SIG-M5 treated with dmso at 0.1 percent for 504 hours (cell line): ENCODE measurements around the gene LDHA.
"Not testable (repeated sequence)": the region's sequence is repeated elsewhere in the genome, so short reads cannot be mapped to it uniquely, and the experiment has no call there.

ENCODE experiments used
- DNase-seq: peaks from one replicate; lab custom pipeline; 2025; ENCODE audit not compliant: unreplicated experiment; lab: John Stamatoyannopoulos, UW

LDHA gene

DNA sequence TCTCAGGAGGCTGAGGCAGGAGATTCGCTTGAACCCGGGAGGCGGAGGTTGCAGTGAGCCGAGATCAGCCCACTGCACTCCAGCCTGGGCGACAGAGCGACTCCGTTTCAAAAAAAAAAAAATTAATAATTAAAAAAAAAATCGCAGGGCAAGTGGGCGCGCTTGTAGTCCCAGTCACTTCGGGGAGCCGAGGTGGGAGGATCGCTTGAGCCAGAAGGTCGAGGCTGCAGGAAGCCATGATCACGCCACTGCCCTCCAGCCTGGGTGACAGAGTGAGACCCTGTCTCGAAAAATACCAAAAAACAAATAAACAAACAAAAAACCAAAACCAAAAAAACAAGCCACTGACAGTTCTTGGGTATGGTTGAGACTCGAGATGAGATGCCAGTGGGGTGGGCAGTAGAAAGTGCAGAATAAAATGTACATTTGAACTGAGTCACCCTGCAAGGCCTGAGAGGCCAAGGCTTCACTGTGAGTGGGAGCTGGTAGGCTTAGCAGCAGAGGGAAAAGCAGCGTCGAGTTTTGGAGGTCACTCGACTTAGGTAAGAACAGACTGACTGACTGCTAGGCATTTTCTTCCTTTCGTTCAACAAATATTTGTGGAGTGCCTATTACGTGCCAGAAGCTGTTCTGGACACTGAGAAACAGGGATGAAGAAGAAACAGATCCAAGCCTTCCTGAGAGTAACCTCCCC is 635 bp upstream of the LDHA start:
- DNase-seq, result no peak

DNA sequence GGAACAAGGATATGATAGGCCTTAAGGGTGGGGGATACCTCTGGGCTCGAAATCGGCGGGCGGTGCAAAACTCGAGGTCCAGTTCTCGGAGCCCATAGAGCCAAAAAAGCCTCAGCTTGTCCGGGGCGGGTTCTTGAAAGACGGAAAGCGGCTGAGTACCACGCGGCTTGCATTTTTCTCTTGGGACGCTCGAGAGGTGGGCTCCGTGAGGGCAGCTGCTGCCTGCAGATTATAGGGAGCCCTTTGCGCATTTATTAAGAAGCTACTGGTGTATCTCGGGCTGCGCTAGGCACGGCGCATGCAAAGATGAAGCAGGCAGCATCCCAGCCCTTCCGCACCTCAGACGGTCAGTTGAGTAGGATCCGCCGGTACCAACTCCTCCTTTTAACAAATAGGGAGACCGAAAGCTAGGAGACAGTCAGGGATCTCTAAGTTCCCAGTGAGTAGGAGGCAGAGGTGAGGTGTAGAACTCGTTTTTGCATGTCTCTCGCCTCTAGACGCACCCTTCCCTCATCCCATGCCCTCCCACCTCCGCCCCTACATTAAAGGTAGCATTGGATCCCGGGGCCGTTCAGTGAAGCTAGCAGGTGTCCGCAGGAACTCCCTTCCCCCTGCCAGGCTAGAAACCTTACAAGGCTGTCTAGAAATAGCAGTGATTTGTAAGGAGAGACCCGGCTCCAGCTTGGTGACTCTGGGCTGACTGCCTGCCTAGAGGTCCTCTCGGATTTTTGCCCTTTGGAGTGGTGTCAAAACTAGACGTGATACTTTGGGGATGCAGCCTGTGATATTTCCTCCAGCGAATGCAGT is 768 bp downstream of the LDHA start:
- no peak for DNase-seq

GRCh38 chr11:18395735-18396504 is 1.6 kb downstream of the LDHA start:
- DNase-seq, result peak; percentile 95

GRCh38 chr11:18397921-18398320 is 3.6 kb downstream of the LDHA start:
- no peak for DNase-seq

- DNase-seq, result not testable (repeated sequence)
Measured at GRCh38 chr11:18401077-18401476, 6.7 kb downstream of the LDHA start.

DNA sequence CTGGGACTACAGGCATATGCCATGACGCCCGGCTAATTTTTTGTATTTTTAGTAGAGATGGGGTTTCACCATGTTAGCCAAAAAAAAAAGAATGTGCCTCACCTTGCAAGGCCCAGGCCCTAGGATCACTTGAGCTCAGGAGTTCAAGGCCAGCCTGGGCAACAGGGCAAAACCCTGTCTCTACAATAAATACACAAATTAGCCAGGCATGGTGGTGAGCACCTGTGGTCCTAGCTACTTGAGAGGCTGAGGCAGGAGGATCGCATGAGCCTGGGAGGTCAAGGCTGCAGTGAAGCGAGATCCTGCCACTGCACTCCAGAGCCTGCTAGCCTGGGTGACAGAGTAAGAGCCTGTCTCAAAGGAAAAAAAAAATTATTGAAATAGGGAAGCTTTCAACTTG is 9.7 kb downstream of the LDHA start:
- no peak for DNase-seq

DNA sequence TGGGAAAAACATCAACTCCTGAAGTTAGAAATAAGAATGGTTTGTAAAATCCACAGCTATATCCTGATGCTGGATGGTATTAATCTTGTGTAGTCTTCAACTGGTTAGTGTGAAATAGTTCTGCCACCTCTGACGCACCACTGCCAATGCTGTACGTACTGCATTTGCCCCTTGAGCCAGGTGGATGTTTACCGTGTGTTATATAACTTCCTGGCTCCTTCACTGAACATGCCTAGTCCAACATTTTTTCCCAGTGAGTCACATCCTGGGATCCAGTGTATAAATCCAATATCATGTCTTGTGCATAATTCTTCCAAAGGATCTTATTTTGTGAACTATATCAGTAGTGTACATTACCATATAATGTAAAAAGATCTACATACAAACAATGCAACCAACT is 13.0 kb downstream of the LDHA start:
- not testable (repeated sequence) for DNase-seq

DNA sequence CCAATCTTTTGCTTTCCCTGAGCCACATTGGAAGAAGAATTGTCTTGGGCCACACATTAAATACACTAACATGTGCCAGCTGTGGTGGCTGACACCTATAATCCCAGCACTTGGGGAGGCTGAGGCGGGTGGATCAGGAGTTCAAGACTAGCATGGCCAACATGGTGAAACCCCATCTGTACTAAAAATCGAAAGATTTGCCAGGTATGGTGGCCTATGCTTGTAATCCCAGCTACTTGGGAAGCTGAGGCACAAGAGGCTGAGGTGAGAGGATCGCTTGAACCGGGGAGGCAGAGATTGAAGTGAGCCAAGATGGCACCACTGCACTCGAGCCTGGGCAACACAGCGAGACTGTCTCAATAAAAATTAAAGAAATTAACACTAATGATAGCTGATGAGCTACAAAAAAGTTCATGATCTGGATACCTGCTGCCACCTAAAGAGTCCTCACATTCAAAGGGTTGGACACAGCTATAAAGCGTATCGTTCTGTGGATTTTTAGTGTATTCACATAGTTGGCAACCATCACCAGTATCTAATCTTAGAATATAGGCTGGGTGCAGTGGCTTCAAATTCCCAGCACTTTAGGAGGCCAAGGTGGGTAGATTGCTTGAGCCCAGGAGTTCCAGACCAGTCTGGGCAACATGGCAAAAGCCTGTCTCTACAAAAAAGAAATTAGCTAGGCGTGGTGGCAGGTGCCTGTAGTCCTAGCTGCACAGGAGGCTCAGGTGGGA is 14.4 kb downstream of the LDHA start:
- peak; percentile 37 for DNase-seq

GRCh38 chr11:18416459-18416858 is 22.1 kb downstream of the LDHA start:
- DNase-seq, result no peak

DNA sequence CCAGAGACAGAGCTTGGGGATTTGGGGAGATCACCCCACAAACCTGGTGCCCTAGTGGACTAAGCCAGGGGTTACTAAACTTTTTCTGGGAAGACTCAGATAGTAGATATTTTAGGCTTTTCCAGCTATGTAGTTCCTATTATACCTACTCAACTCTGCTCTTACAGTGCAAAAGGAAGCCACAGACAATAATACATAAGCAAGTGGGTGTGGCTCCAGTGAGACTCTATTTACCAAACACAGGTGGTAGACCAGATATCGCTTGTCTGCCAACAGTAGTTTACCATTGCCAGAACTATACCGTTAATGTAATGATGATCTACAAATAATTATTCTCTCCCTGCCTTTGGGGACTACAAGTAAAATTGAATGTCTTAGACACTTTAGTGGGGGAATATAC is 24.7 kb downstream of the LDHA start:
- no peak for DNase-seq

DNA sequence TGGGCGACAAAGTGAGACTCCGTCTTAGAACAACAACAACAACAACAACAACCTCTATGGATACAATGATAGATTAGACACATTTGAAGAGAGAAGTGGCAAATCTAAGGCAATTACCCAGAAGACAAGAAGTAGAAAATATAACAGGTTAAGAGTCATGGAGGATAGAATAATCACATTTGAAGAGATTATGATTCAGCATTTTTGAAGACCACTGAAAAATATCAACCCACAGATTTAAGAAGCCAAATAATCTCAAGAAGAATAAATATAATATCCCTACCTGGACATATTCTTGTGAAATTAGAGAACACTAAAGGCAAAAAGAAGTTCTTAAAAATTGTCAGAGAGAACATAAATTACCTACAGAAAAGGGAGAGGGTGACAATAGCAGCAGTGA is 25.7 kb downstream of the LDHA start:
- no peak for DNase-seq

DNA sequence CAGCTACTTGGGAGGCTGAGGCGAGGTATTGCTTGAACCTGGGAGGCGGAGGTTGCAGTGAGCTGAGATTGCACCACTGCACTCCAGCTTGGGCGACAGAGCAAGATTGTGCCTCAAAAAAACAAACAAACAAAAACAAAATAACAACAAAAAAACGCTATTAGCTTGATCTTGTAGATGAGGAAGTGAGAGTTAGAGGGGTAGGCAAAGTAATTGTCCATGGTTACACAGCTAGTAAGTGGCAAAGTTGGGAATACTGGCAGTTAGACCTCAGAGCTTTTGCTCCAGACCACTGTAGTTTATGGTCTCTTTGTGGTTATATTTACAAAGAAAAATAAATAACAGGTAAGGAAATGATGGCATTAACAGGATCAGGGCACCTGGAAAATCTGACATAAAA is 32.9 kb downstream of the LDHA start:
- no peak for DNase-seq

DNA sequence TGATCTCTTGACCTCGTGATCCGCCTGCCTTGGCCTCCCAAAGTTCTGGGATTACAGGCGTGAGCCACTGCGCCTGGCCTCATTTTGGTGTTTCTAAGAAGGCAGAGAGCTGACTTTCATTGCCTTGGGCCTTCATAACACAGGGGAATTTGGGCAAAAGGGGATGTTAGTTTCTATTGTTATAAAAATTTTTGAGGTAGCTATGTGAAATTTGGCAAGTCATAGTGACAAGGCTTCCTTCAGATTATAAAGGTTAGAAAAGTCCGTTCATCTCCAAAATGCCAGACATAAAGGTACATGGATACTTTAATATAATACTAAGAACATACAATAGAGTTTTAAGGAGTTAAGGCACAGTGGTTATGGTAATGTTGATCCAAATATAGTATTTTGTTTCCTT is 35.0 kb downstream of the LDHA start:
- no peak for DNase-seq

DNA sequence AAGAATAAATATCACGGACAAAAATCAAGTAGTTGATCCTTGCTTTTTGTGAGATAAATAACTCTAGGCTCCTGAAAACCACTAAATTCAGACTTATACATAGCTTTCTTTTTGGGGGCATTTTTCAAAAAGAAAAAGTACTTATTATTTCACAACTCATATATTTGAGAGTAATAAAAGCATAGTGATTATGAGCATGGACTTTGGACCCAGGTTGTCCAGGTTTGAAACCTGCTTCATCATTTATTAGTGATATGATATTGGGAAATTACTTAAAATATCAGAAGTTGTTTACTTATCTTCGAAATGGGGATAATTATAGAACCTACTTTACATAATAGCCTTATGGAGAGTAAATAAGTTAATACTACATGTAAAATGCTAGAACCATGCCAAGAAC is 44.3 kb downstream of the LDHA start:
- DNase-seq, result no peak

DNA sequence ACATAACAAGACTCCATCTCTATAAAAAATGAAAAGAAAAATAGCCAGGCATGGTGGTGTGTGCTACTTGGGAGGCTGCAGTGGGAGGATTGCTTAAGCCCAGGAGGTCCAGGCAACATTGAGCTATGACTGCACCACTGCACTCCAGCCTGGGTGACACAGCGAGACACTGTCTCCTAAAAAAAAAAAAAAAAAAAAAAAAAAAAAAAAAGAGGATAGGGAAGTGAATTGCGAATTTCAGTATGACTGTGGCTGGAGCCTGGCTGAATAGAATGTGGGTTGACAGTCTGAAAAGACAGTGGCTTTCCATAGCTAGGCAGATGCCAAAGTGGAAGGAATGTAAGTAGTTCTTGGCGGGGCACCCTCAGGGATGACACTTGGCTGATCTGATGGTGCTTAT is 54.9 kb downstream of the LDHA start:
- peak; percentile 21 for DNase-seq

DNA sequence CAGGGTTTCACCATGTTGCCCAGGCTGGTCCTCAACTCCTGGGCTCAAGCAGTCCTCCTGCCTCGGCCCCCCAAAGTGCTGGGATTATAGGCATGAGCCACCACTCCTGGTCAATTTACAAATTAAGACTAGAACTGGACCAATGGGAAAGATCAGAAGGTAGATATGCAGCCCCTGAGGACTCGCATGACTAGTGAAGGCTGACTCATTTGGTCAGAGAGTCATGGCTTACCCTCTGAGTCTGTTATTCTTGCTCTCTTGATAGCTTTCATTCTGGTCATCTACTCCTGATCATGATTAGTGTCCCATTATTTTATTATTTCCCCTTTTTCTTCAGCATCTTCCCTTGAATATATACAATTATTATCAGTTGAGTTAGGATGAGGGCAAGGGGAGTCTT is 58.6 kb downstream of the LDHA start:
- no peak for DNase-seq

DNA sequence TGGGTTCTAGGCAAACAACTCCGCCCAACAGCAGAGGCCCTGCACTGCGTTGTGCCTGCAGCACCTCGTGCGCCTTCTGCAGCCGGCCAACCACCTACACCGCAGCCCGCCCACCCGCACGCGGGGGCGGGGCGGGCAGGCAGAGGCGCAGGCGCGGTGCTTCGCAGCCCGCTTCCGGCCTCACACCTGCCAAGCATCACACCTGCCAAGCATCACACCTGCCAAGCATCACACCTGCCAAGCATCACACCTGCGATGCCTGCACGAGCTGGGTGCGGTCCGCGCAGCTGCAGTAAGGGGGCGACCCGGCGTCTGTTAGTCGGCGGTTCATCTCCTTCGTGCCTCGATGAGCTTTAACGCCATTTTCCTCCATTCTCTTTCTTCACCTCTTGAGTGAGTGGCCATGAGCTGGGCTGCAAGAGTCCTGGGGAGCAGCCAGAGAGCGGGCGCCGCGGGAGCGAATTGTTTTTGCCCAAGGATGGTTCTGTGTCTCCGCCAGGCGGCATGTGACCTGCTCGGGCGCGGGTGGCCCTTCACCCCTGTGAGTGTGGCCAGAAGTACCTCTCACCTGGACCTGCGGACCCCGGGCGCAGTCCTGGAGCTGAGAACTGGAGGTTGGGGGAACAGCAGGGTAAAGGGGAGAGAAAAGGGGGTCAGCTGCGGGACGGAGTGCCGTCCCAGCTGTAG is 61.5 kb downstream of the LDHA start, which contains the start of gene LDHAL6A:
TSS of gene LDHAL6A (plus strand) at position 171 of the 687 bp plus-strand sequence. CDS start 825 bp downstream, outside the sequence.
- no peak for DNase-seq

- DNase-seq, result no peak
Measured at GRCh38 chr11:18457450-18457849, 63.1 kb downstream of the LDHA start.
